ENCODE measurements around the gene IPO7.

DNA sequence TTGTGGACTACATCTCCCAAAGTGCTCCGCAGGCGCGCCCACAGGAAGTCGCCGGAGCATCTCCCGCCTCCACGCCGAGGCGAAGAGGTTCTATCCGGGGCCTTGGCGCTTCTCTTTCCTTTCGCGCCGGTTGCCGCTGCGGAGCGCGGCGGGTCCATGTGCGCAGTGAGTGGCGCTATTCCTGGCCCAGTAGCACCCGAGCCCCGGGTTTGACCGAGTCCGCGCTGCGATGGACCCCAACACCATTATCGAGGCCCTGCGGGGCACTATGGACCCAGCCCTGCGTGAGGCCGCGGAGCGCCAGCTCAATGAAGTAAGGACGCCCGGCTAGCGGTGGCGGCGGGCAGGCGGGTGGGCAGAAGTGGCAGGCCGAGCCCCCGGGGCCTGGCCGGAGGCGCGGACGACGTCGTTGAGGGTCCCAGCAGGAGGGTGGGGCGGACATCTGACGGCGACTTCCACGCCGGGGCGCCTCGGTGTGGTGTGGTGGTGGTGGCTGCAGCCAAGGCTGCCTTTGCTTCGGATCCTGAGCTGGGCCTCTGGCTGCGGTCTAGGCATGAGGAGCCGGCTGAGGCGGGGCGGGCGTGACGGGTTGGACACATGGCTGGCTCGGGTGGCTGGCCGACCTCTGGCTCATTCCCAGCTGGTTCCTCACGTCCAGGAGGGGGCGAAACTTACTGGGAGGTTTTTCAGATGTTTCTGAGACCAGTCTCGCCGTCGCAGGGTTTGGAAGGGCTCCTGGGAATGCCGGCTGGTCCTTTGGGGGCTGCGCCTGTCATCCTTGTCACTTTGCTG is at the start of gene IPO7:
- no peak for TF ChIP-seq PRDM15 (CRISPR knock-in tag; IDR thresholded peaks at IDR 0.05)
- TF ChIP-seq ZNF274 (IDR thresholded peaks at IDR 0.05; ENCODE audit: insufficient read depth, insufficient read length) = no peak
- TF ChIP-seq, protein P1, sequence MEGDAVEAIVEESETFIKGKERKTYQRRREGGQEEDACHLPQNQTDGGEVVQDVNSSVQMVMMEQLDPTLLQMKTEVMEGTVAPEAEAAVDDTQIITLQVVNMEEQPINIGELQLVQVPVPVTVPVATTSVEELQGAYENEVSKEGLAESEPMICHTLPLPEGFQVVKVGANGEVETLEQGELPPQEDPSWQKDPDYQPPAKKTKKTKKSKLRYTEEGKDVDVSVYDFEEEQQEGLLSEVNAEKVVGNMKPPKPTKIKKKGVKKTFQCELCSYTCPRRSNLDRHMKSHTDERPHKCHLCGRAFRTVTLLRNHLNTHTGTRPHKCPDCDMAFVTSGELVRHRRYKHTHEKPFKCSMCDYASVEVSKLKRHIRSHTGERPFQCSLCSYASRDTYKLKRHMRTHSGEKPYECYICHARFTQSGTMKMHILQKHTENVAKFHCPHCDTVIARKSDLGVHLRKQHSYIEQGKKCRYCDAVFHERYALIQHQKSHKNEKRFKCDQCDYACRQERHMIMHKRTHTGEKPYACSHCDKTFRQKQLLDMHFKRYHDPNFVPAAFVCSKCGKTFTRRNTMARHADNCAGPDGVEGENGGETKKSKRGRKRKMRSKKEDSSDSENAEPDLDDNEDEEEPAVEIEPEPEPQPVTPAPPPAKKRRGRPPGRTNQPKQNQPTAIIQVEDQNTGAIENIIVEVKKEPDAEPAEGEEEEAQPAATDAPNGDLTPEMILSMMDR (IDR thresholded peaks at IDR 0.05 in 2 of 3, conservative IDR thresholded peaks at IDR 0.05 in 1 of 3; ENCODE audit: control insufficient read depth in 2 of 3, extremely low read depth in 1 of 3, insufficient read depth in 1 of 3, low read depth in 3 of 3, low read length in 3 of 3) = peak in 2 of 3 experiments; percentile 10 to 13; a peak in 1 of 6 replicates
- no peak for TF ChIP-seq SUZ12 (IDR thresholded peaks at IDR 0.05; ENCODE audit: unreplicated experiment)
- TF ChIP-seq HCFC1 (IDR thresholded peaks at IDR 0.05; ENCODE audit: low read length) = peak; percentile 93
- peak; percentile 70; the same call in 1 of the 2 replicates for TF ChIP-seq CBX5 (IDR thresholded peaks at IDR 0.05; ENCODE audit: low read depth)
- no peak for TF ChIP-seq RBBP5 (conservative IDR thresholded peaks at IDR 0.05)
- no peak for TF ChIP-seq E2F4 (IDR thresholded peaks at IDR 0.05; ENCODE audit: low read depth, low read length)

Measured in GM12878 (cell line).